OCI-LY1 (cell line): Measurements from ENCODE around the gene PLA2G12A.

Source experiments
- H2AFZ ChIP-seq: fragments of 200-600 bp; sonication (generic), shearing (Covaris generic); 2 replicates; pipeline ENCODE4 v1.6.0; 2014; ENCODE audit warnings: antibody characterized with exemption, mild to moderate bottlenecking, low read length
- H3F3A ChIP-seq: fragments of 200-600 bp; sonication (generic), shearing (Covaris generic); 2 replicates; pipeline ENCODE4 v1.6.0; 2014; ENCODE audit warnings: mild to moderate bottlenecking, antibody characterized with exemption, low read length, moderate library complexity; ENCODE audit not compliant: insufficient read depth
- H3K27ac ChIP-seq: fragments of 200-600 bp; sonication (generic); 2 replicates; pipeline ENCODE4 v1.5.1; 2014; ENCODE audit warnings: low read length, mixed run types, mild to moderate bottlenecking, low read depth; ENCODE audit not compliant: poor library complexity, severe bottlenecking
- H3K27me3 ChIP-seq: fragments of 200-600 bp; sonication (generic); 2 replicates; pipeline ENCODE4 v1.6.0; 2014; ENCODE audit warnings: antibody characterized with exemption, mild to moderate bottlenecking, low read length, moderate library complexity; ENCODE audit not compliant: insufficient read depth
- H3K36me3 ChIP-seq: fragments of 200-600 bp; sonication (generic); 2 replicates; pipeline ENCODE4 v1.6.1; 2014; ENCODE audit warnings: mild to moderate bottlenecking, antibody characterized with exemption, low read length, moderate library complexity, mixed read lengths; ENCODE audit not compliant: insufficient read depth
- H3K4me1 ChIP-seq: fragments of 200-600 bp; sonication (generic); 2 replicates; pipeline ENCODE4 v1.5.1; 2014; ENCODE audit warnings: mild to moderate bottlenecking, low read length, moderate library complexity; ENCODE audit not compliant: insufficient read depth, severe bottlenecking
- H3K4me2 ChIP-seq: fragments of 200-600 bp; sonication (generic), shearing (Covaris generic); 2 replicates; pipeline ENCODE4 v1.6.1; 2014; ENCODE audit warnings: low read length
- H3K4me3 ChIP-seq: fragments of 200-600 bp; sonication (generic); 2 replicates; pipeline ENCODE4 v1.5.1; 2014; ENCODE audit warnings: low read length, low read depth, mild to moderate bottlenecking, mixed read lengths; ENCODE audit not compliant: poor library complexity, severe bottlenecking
- H3K79me2 ChIP-seq: fragments of 200-600 bp; shearing (Covaris generic); 2 replicates; pipeline ENCODE4 v1.6.1; 2016; ENCODE audit warnings: mixed run types, low read length, mixed read lengths; ENCODE audit not compliant: insufficient read depth
- H3K9ac ChIP-seq: fragments of 200-600 bp; sonication (generic), shearing (Covaris generic); 2 replicates; pipeline ENCODE4 v1.6.1; 2014; ENCODE audit warnings: mild to moderate bottlenecking, low read length, mixed read lengths
- H3K9me2 ChIP-seq: fragments of 200-600 bp; sonication (generic), shearing (Covaris generic); 2 replicates; pipeline ENCODE4 v1.6.1; 2014; ENCODE audit warnings: low read depth, mild to moderate bottlenecking, low read length, mixed read lengths
- H3K9me3 ChIP-seq: fragments of 200-600 bp; shearing (Covaris generic); 2 replicates; pipeline ENCODE4 v1.6.1; 2014; ENCODE audit warnings: low read length, mixed read lengths
- H4K20me1 ChIP-seq: fragments of 200-600 bp; sonication (generic), shearing (Covaris generic); 2 replicates; pipeline ENCODE4 v1.6.0; 2016; ENCODE audit warnings: mild to moderate bottlenecking, low read length; ENCODE audit not compliant: insufficient read depth
- CTCF ChIP-seq: fragments of 200-600 bp; sonication (generic), shearing (Covaris generic); IDR thresholded peaks from 2 replicates; pipeline ENCODE4 v1.5.1; 2017; ENCODE audit warnings: mild to moderate bottlenecking, antibody characterized with exemption, low read length, moderate library complexity, mixed read lengths
- EZH2 ChIP-seq: fragments of 200-600 bp; sonication (generic), shearing (Covaris generic); IDR thresholded peaks from 2 replicates; pipeline ENCODE4 v1.8.0; 2017; ENCODE audit warnings: borderline replicate concordance, mixed run types, mild to moderate bottlenecking, antibody characterized with exemption, low read length, moderate library complexity, mixed read lengths

Gene PLA2G12A

GRCh38 chr4:109676886-109677285 lies 53.0 kb downstream of the PLA2G12A start:
- no peak overlapping the region for H3K9ac ChIP-seq
- H3F3A ChIP-seq: no peaks in the 10 kb centered on the region
- H2AFZ ChIP-seq: no peak overlapping the region
- H3K27ac ChIP-seq: no peak overlapping the region
- H3K27me3 ChIP-seq: no peaks in the 10 kb centered on the region
- no peak overlapping the region for H3K4me3 ChIP-seq
- H3K36me3 ChIP-seq: peaks cover 36% of the 10 kb centered on the region
- no peaks in the 10 kb centered on the region for H3K4me1 ChIP-seq
- TF ChIP-seq CTCF (no peak), EZH2 (no peak)
- H3K9me2 ChIP-seq: no peaks in the 10 kb centered on the region
- H3K9me3 ChIP-seq: no peaks in the 10 kb centered on the region
- H4K20me1 ChIP-seq: no peaks in the 10 kb centered on the region
- no peaks in the 10 kb centered on the region for H3K79me2 ChIP-seq
- no peak overlapping the region for H3K4me2 ChIP-seq

GRCh38 chr4:109675843-109676242 lies 54.0 kb downstream of the PLA2G12A start:
- Histone ChIP-seq H3K79me2 (no peaks in the 10 kb centered on the region), H3K4me3 (no peak overlapping the region), H3K9ac (no peak overlapping the region), H3K9me3 (peaks cover 8% of the 10 kb centered on the region; the same call in 1 of the 2 replicates), H3F3A (no peaks in the 10 kb centered on the region), H3K4me2 (no peak overlapping the region), H3K4me1 (no peaks in the 10 kb centered on the region), H3K9me2 (no peaks in the 10 kb centered on the region), H3K27ac (no peak overlapping the region), H3K36me3 (peaks cover 45% of the 10 kb centered on the region), H3K27me3 (no peaks in the 10 kb centered on the region), H4K20me1 (no peaks in the 10 kb centered on the region), H2AFZ (no peak overlapping the region)
- no peak for TF ChIP-seq CTCF
- no peak for TF ChIP-seq EZH2

GRCh38 chr4:109675181-109675580 lies 54.7 kb downstream of the PLA2G12A start:
- no peaks in the 10 kb centered on the region for H3F3A ChIP-seq
- no peak overlapping the region for H3K9ac ChIP-seq
- no peak overlapping the region for H3K4me3 ChIP-seq
- no peak overlapping the region for H3K27ac ChIP-seq
- H4K20me1 ChIP-seq: no peaks in the 10 kb centered on the region
- peaks cover 46% of the 10 kb centered on the region for H3K36me3 ChIP-seq
- H3K9me2 ChIP-seq: no peaks in the 10 kb centered on the region
- no peak overlapping the region for H2AFZ ChIP-seq
- no peaks in the 10 kb centered on the region for H3K4me1 ChIP-seq
- TF ChIP-seq CTCF: no peak
- no peak for TF ChIP-seq EZH2
- no peaks in the 10 kb centered on the region for H3K79me2 ChIP-seq
- no peaks in the 10 kb centered on the region for H3K27me3 ChIP-seq
- no peak overlapping the region for H3K4me2 ChIP-seq
- H3K9me3 ChIP-seq: peaks cover 10% of the 10 kb centered on the region; the same call in 1 of the 2 replicates
